Thyroid gland (tissue), 4 donors: Measurements from ENCODE around the gene KRTAP5-7. TPM values are rescaled to one million over a fixed set of nuclear protein-coding genes. Genes with fewer than 3 reads are reported as not detected.
"Not testable (repeated sequence)": the region's sequence is repeated elsewhere in the genome, so short reads cannot be mapped to it uniquely, and the experiment has no call there.

Source experiments
- DNase-seq, 2 donors: peaks; one replicate each; pipeline ENCODE4 v3.0.0-alpha.2; 2019
- H3K27ac ChIP-seq, 3 donors: fragments of 200-600 bp; sonication (generic); 1 replicate in 2 of 3; 2 replicates in 1 of 3; pipeline ENCODE4 v1.5.1; 2016 to 2019; ENCODE audit warnings: mild to moderate bottlenecking in 1 of 3, moderate library complexity in 1 of 3
- H3K27me3 ChIP-seq: fragments of 200-600 bp; sonication (generic); one replicate; pipeline ENCODE4 v1.5.1; 2019
- H3K36me3 ChIP-seq, 2 donors: fragments of 200-600 bp; sonication (generic); one replicate each; pipeline ENCODE4 v1.5.1; 2016 to 2019
- H3K4me1 ChIP-seq, 2 donors: fragments of 200-600 bp; sonication (generic); one replicate each; pipeline ENCODE4 v1.5.1; 2017 to 2019
- H3K4me3 ChIP-seq, 3 donors: fragments of 200-600 bp; sonication (generic); replicated peaks in 1 of 3; 1 replicate in 2 of 3; 2 replicates in 1 of 3; pipeline ENCODE4 v1.5.1; 2016; ENCODE audit warnings: mild to moderate bottlenecking in 1 of 3
- H3K9me3 ChIP-seq: fragments of 200-600 bp; sonication (generic); one replicate; pipeline ENCODE4 v1.5.1; 2017
- CTCF ChIP-seq, 6 experiments: fragments of 200-600 bp in 3 of 6; fragments of 450-650 bp in 3 of 6; sonication (generic) in 3 of 6; IDR thresholded peaks; one replicate each; pipeline ENCODE4 v1.5.1; 2016 to 2019; ENCODE audit warnings: antibody characterized with exemption in 6 of 6, mild to moderate bottlenecking in 2 of 6, inconsistent platforms in 1 of 6, moderate library complexity in 1 of 6
- POLR2A ChIP-seq, 2 donors: fragments of 450-650 bp; IDR thresholded peaks; one replicate each; pipeline ENCODE4 v1.6.1; 2017; ENCODE audit warnings: antibody characterized with exemption in 2 of 2, mild to moderate bottlenecking in 2 of 2, moderate library complexity in 1 of 2
- WGBS, 2 donors: methylation state at CpG; one replicate each; pipeline ENCODE4 v1.1.5; 2017; 5-methylcytosine and 5-hydroxymethylcytosine counted together
- intact Hi-C: fragments of 100-400 bp; cut with DNase I; formaldehyde crosslinking; loops from one replicate; pipeline ENCODE4 v1.15.1; 2023
- total RNA-seq, 4 donors: library from RNA; depleted of rRNA; stranded (reverse); fragments of >200 nt; gene quantifications; one replicate each; pipeline ENCODE4 v1.2.3, GENCODE V29; 2016

The KRTAP5-7 gene
- total RNA-seq, 4 donors from 2014 or later, result 1.2 TPM; not detected in 3

DNA sequence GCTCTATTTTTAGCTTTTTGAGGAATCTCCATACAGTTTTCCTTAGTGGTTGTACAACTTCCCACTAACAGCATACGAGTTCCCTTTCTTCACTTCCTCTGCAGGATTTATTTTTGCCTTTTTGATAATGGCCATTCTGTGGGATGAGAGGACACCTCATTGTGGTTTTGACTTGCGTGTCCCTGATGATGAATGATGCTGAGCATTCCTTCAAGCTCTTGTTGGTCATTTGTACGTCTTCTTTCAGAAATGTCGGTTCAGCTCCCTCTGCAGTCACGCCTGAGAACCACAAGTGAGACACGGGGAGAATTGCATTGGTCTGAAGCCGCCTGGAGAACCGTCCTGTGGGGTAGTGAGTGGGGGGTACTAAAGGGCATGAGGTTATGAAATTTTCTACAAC, 36.3 kb downstream of the KRTAP5-7 start:
- DNase-seq, result peak in 1 of 2 donors; percentile 11
- peak in 2 of 6 experiments; percentile 33 to 34 for TF ChIP-seq CTCF (IDR thresholded peaks at IDR 0.05)
- no peak for TF ChIP-seq POLR2A (IDR thresholded peaks at IDR 0.05)
- H3K4me3 ChIP-seq, result no peak overlapping the region
- H3K27ac ChIP-seq, result no peak overlapping the region
- intact Hi-C loops, result no loop called here
- no peaks in the 10 kb centered on the region for H3K9me3 ChIP-seq
- no peaks in the 10 kb centered on the region for H3K4me1 ChIP-seq
- WGBS, 2 donors, result 20 to 29% methylated on average over 8 of the region's 8 CpGs
- no peaks in the 10 kb centered on the region for H3K36me3 ChIP-seq
- H3K27me3 ChIP-seq, result no peaks in the 10 kb centered on the region

- Histone ChIP-seq H3K27me3 (no peaks in the 10 kb centered on the region), H3K4me1 (no peaks in the 10 kb centered on the region), H3K36me3 (no peaks in the 10 kb centered on the region), H3K9me3 (no peaks in the 10 kb centered on the region), H3K4me3 (no peak overlapping the region), H3K27ac (no peak overlapping the region)
- no peak for DNase-seq
- TF ChIP-seq POLR2A (IDR thresholded peaks at IDR 0.05), result no peak
- TF ChIP-seq CTCF (IDR thresholded peaks at IDR 0.05), result no peak
- WGBS, 2 donors, result 87 to 90% methylated on average over 4 of the region's 4 CpGs
- intact Hi-C loops, result no loop called here
Observed at GRCh38 chr11:71564430-71564829, 37.4 kb downstream of the KRTAP5-7 start.

GRCh38 chr11:71565263-71565662, 38.2 kb downstream of the KRTAP5-7 start, which contains the start of gene KRTAP5-10:
TSS of gene KRTAP5-10 (plus strand) at chr11:71565563. CDS start at chr11:71565588, 25 bp downstream.
- no peaks in the 10 kb centered on the region for H3K4me1 ChIP-seq
- H3K36me3 ChIP-seq, result no peaks in the 10 kb centered on the region
- intact Hi-C loops, result no loop called here
- no peaks in the 10 kb centered on the region for H3K27me3 ChIP-seq
- TF ChIP-seq POLR2A (IDR thresholded peaks at IDR 0.05) (no peak), CTCF (IDR thresholded peaks at IDR 0.05) (no peak)
- 61 to 79% methylated on average over 4 of the region's 5 CpGs for WGBS, 2 donors
- H3K4me3 ChIP-seq, result no peak within 1 kb of the TSS
- no peak for DNase-seq
- no peak within 1 kb of the TSS for H3K27ac ChIP-seq
- no peaks in the 10 kb centered on the region for H3K9me3 ChIP-seq

- Histone ChIP-seq H3K36me3 (no peaks in the 10 kb centered on the region), H3K4me3 (no peak overlapping the region), H3K9me3 (no peaks in the 10 kb centered on the region), H3K27ac (no peak overlapping the region), H3K27me3 (no peaks in the 10 kb centered on the region), H3K4me1 (no peaks in the 10 kb centered on the region)
- WGBS, 2 donors, result 72 to 74% methylated on average over 9 to 10 of the region's 10 CpGs
- DNase-seq, result no peak
- TF ChIP-seq POLR2A (IDR thresholded peaks at IDR 0.05) (no peak), CTCF (IDR thresholded peaks at IDR 0.05) (no peak)
- intact Hi-C loops, result no loop called here
Observed at GRCh38 chr11:71566081-71566620, 39.1 kb downstream of the KRTAP5-7 start.

DNA sequence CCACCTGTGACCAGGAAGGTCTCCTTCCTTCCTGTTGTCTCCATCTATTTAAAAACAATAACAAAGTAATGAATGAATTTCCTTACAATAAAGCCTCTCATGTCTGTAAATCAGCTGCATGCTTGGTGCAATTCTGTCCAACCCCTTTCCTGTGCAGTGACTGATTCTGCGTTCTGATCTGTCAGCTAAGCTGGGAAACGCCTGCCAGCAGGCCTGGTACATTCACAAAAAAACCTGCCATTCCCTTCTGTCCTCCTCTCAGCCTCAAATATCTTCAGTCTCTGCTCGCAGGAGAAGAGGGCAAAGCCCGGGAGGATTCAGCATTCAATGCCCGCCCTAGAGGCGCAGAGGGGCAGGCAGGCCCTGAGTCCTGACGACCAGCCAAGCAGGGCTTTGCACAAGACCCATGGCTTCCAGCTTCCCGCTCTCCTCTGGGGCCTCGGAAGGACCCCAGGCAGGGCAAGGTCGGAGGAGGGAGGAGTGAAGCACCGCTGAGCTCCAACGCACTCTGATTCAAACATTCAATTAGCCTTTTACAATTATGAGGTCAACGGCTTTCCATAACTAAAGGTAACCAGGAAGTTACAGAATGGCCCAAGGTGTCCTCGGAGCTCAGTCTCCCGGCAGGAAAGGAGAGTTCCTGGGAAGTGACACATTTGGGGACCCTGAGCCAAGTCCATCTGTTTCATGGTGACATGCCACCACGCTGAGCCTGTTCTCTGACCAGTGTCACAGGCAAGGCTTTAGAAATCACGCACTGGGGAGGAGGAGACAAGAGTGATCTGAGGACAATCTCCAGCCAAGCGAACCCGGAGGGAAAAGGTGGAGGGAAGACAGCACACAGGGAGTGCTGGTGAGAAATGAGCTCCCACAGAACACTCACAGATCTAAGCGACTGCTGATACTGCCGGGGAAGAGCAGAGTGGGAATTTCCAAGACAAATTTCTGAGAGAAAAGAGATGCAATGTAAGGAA, 39.8 kb downstream of the KRTAP5-7 start:
- 56 to 62% methylated on average over 20 to 21 of the region's 21 CpGs for WGBS, 2 donors
- peak in 1 of 2 donors; percentile 19 for DNase-seq
- H3K9me3 ChIP-seq, intact Hi-C loops, H3K36me3 ChIP-seq, H3K4me1 ChIP-seq, H3K27me3 ChIP-seq, H3K27ac ChIP-seq, H3K4me3 ChIP-seq: not testable (repeated sequence)

DNA sequence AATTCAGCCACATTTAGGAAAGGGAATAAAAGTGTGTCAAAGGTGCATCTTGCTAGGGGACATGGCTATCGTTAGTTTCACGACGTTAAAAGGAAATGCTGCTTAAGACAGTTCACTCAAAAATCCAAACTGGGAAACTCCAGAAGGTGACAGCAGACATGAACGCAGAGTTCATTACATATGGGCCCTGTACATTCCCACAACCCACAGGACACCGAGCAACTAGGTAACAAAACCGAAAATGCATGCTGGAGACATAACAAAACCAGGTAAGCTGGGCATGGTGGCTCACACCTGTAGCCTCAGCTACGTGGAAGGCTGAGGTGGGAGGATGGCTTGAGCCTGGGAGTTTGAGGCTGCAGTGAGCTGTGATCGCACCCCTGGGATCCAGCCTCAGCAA, 40.6 kb downstream of the KRTAP5-7 start:
- H3K4me3 ChIP-seq, H3K9me3 ChIP-seq, intact Hi-C loops, DNase-seq, H3K36me3 ChIP-seq, H3K27me3 ChIP-seq, H3K27ac ChIP-seq, H3K4me1 ChIP-seq: not testable (repeated sequence)
- WGBS, 2 donors, result 46 to 77% methylated on average over 7 to 8 of the region's 8 CpGs
